SK-N-SH treated with all-trans-retinoic acid at 6 μM for 48 hours (cell line): ENCODE measurements around the gene BZW1.

Experiments used
- ATAC-seq: fragments of 200-7000 bp; cut with Tn5 transposase; 3 replicates; pipeline ENCODE4 v1.9.1; 2020; ENCODE audit warnings: mild to moderate bottlenecking, moderate library complexity
- ARNTL ChIP-seq: fragments of 450-650 bp; formaldehyde crosslinking; IDR thresholded peaks from 2 replicates; pipeline ENCODE4 v1.5.0; 2020; ENCODE audit warnings: low read depth, mild to moderate bottlenecking, moderate library complexity, borderline replicate concordance
- BACH2 ChIP-seq: fragments of 250-450 bp; sonication (Bioruptor Pico); IDR thresholded peaks from 2 replicates; pipeline ENCODE4 v1.9.0; 2021; ENCODE audit warnings: mild to moderate bottlenecking, borderline replicate concordance
- CREB5 ChIP-seq: fragments of 250-450 bp; sonication (Bioruptor Pico); IDR thresholded peaks from 2 replicates; pipeline ENCODE4 v1.5.1; 2020; ENCODE audit warnings: low read depth, mild to moderate bottlenecking, moderate library complexity
- CSDC2 ChIP-seq: fragments of 250-450 bp; sonication (Bioruptor Pico); IDR thresholded peaks from 2 replicates; pipeline ENCODE4 v1.5.0; 2020; ENCODE audit warnings: mild to moderate bottlenecking, moderate library complexity
- CSRNP3 ChIP-seq: fragments of 250-450 bp; sonication (Bioruptor Pico); IDR thresholded peaks from 2 replicates; pipeline ENCODE4 v1.5.1; 2021; ENCODE audit warnings: mild to moderate bottlenecking, moderate library complexity
- ESRRG ChIP-seq: fragments of 250-450 bp; sonication (Bioruptor Pico); IDR thresholded peaks from 2 replicates; pipeline ENCODE4 v1.6.1; 2021; ENCODE audit warnings: mild to moderate bottlenecking
- GLIS3 ChIP-seq: fragments of 250-450 bp; sonication (Bioruptor Pico); IDR thresholded peaks from 2 replicates; pipeline ENCODE4 v1.5.0; 2020; ENCODE audit warnings: mild to moderate bottlenecking, moderate library complexity
- ISL1 ChIP-seq: fragments of 250-450 bp; sonication (Bioruptor Pico); IDR thresholded peaks from 2 replicates; pipeline ENCODE4 v2.1.2; 2022; ENCODE audit warnings: mild to moderate bottlenecking, moderate library complexity
- OSR1 ChIP-seq: fragments of 250-450 bp; sonication (Bioruptor Pico); IDR thresholded peaks from 2 replicates; pipeline ENCODE4 v1.8.0; 2022; ENCODE audit warnings: moderate library complexity, mild to moderate bottlenecking, inconsistent platforms
- PATZ1 ChIP-seq: fragments of 250-450 bp; sonication (Bioruptor Pico); IDR thresholded peaks from 2 replicates; pipeline ENCODE4 v1.8.0; 2020; ENCODE audit warnings: mild to moderate bottlenecking, moderate library complexity, borderline replicate concordance
- POU6F1 ChIP-seq: fragments of 250-450 bp; sonication (Bioruptor Pico); IDR thresholded peaks from 2 replicates; pipeline ENCODE4 v1.8.0; 2021; ENCODE audit warnings: low read depth, mild to moderate bottlenecking, moderate library complexity, borderline replicate concordance
- PPARA ChIP-seq: fragments of 250-450 bp; sonication (Bioruptor Pico); IDR thresholded peaks from 2 replicates; pipeline ENCODE4 v1.5.0; 2020; ENCODE audit warnings: mild to moderate bottlenecking, borderline replicate concordance
- TCF4 ChIP-seq: fragments of 250-450 bp; sonication (Bioruptor Pico); IDR thresholded peaks from 2 replicates; pipeline ENCODE4 v1.8.0; 2021; ENCODE audit warnings: mild to moderate bottlenecking, moderate library complexity, borderline replicate concordance
- TOX ChIP-seq: fragments of 250-450 bp; sonication (Bioruptor Pico); IDR thresholded peaks from 2 replicates; pipeline ENCODE4 v1.8.0; 2021; ENCODE audit warnings: mild to moderate bottlenecking, moderate library complexity, borderline replicate concordance
- ZC3H10 ChIP-seq: fragments of 250-450 bp; sonication (Bioruptor Pico); IDR thresholded peaks from 2 replicates; pipeline ENCODE4 v1.5.1; 2021; ENCODE audit warnings: mild to moderate bottlenecking, moderate library complexity
- ZFP3 ChIP-seq: fragments of 250-450 bp; sonication (Bioruptor Pico); IDR thresholded peaks from 2 replicates; pipeline ENCODE4 v1.5.0; 2020; ENCODE audit warnings: mild to moderate bottlenecking, moderate library complexity
- ZFP30 ChIP-seq: fragments of 450-650 bp; formaldehyde crosslinking; IDR thresholded peaks from 2 replicates; pipeline ENCODE4 v1.5.0; 2022; ENCODE audit warnings: mild to moderate bottlenecking, moderate library complexity
- ZNF565 ChIP-seq: fragments of 450-650 bp; formaldehyde crosslinking; conservative IDR thresholded peaks from 2 replicates; pipeline ENCODE4 v1.5.0; 2020; ENCODE audit warnings: low read depth, mild to moderate bottlenecking, moderate library complexity
- ZNF70 ChIP-seq: fragments of 450-650 bp; formaldehyde crosslinking; IDR thresholded peaks from 2 replicates; pipeline ENCODE4 v1.5.0; 2020; ENCODE audit warnings: mild to moderate bottlenecking, moderate library complexity

Gene BZW1

GRCh38 chr2:200839513-200839912 is 27.8 kb downstream of the BZW1 start:
- no peak for ATAC-seq
- no peak for TF ChIP-seq PPARA
- TF ChIP-seq CSDC2, result no peak
- TF ChIP-seq BACH2 (CRISPR knock-in tag), result no peak
- TF ChIP-seq ZNF70 (CRISPR knock-in tag), result no peak
- no peak for TF ChIP-seq GLIS3 (CRISPR knock-in tag)
- TF ChIP-seq PATZ1 (CRISPR knock-in tag), result no peak
- no peak for TF ChIP-seq TOX (CRISPR knock-in tag)

GRCh38 chr2:200843993-200844948 is 32.6 kb downstream of the BZW1 start:
- ATAC-seq, result no peak

GRCh38 chr2:200845194-200845593 is 33.5 kb downstream of the BZW1 start:
- no peak for TF ChIP-seq ZC3H10 (CRISPR knock-in tag)
- TF ChIP-seq OSR1 (CRISPR knock-in tag), result no peak
- TF ChIP-seq TCF4 (CRISPR knock-in tag), result no peak
- TF ChIP-seq ISL1 (CRISPR knock-in tag), result no peak
- no peak for TF ChIP-seq ZNF565 (CRISPR knock-in tag)
- TF ChIP-seq, all 23 proteins: peak for 0
- ATAC-seq, result no peak

More at GRCh38 chr2:200843993-200844948, 32.6 kb downstream of the BZW1 start:
- TF ChIP-seq OSR1 (CRISPR knock-in tag), result no peak
- no peak for TF ChIP-seq PPARA

GRCh38 chr2:200845669-200846325 is 34.1 kb downstream of the BZW1 start:
- TF ChIP-seq TCF4 (CRISPR knock-in tag) (no peak), ARNTL (CRISPR knock-in tag) (no peak), CSDC2 (no peak), ISL1 (CRISPR knock-in tag) (no peak), PATZ1 (CRISPR knock-in tag) (no peak), ESRRG (CRISPR knock-in tag) (no peak), BACH2 (CRISPR knock-in tag) (no peak), ZNF565 (CRISPR knock-in tag) (no peak), ZFP30 (CRISPR knock-in tag) (no peak), ZFP3 (no peak), OSR1 (CRISPR knock-in tag) (no peak), ZNF70 (CRISPR knock-in tag) (no peak), GLIS3 (CRISPR knock-in tag) (no peak), CSRNP3 (CRISPR knock-in tag) (no peak), CREB5 (CRISPR knock-in tag) (no peak), POU6F1 (CRISPR knock-in tag) (no peak)
- no peak for ATAC-seq
